Measurements from ENCODE around the gene ARAP2.

GRCh38 chr4:36133086-36133485 is 111.2 kb downstream of the ARAP2 start:
- TF ChIP-seq, protein P1, sequence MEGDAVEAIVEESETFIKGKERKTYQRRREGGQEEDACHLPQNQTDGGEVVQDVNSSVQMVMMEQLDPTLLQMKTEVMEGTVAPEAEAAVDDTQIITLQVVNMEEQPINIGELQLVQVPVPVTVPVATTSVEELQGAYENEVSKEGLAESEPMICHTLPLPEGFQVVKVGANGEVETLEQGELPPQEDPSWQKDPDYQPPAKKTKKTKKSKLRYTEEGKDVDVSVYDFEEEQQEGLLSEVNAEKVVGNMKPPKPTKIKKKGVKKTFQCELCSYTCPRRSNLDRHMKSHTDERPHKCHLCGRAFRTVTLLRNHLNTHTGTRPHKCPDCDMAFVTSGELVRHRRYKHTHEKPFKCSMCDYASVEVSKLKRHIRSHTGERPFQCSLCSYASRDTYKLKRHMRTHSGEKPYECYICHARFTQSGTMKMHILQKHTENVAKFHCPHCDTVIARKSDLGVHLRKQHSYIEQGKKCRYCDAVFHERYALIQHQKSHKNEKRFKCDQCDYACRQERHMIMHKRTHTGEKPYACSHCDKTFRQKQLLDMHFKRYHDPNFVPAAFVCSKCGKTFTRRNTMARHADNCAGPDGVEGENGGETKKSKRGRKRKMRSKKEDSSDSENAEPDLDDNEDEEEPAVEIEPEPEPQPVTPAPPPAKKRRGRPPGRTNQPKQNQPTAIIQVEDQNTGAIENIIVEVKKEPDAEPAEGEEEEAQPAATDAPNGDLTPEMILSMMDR (IDR thresholded peaks at IDR 0.05; ENCODE audit: poor library complexity): no peak
- TF ChIP-seq EZH2 (IDR thresholded peaks at IDR 0.05; ENCODE audit: borderline replicate concordance) (no peak), EZH2phosphoT487 (IDR thresholded peaks at IDR 0.05; ENCODE audit: low read depth, severe bottlenecking, unreplicated experiment) (no peak)
